GM18499 (cell line): ENCODE data around the gene PRDM7.
"Not testable (repeated sequence)": the region's sequence is repeated elsewhere in the genome, so short reads cannot be mapped to it uniquely, and the experiment has no call there.

Experiments
- ATAC-seq: cut with Tn5 transposase; IDR thresholded peaks from one replicate; pipeline ENCODE4 v1.9.1; 2021; ENCODE audit warnings: moderate number of reproducible peaks; ENCODE audit not compliant: insufficient read depth, unreplicated experiment

The PRDM7 gene

GRCh38 chr16:90077757-90078578 is 837 bp upstream of the PRDM7 start:
- ATAC-seq, result peak; percentile 29

DNA sequence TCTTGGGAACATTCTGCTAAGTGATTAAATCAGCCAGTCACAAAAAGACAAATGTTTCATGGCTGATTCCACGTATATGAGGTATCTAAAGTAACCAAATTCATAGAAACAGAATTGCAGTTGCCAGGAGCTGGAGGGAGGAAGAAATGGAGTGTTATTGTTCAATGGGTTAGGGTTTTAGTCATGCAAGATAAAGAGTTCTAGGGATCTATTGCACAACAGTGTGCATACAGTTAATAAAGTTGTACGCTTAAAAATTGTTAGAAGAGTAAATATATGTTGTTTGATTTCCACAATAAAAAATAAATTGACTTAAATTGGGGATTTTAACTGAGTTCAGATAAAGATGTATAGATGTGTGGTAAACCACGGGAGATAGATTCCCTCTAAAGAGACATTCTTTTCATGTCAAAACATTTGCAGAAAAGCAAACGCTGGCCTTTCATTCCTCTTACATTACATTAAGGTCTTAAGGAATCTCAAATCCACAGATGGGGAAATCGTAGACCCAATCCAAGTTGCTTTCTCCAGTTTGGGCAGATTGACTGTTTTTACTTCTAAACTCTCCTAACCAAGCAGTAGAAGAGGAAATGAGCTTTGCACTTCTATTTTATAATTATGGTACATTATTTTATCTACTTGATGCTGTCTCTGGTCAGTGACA is 4.6 kb downstream of the PRDM7 start:
- no peak for ATAC-seq

- no peak for ATAC-seq
These were observed 6.7 kb downstream of the PRDM7 start for GRCh38 chr16:90070440-90070839.

DNA sequence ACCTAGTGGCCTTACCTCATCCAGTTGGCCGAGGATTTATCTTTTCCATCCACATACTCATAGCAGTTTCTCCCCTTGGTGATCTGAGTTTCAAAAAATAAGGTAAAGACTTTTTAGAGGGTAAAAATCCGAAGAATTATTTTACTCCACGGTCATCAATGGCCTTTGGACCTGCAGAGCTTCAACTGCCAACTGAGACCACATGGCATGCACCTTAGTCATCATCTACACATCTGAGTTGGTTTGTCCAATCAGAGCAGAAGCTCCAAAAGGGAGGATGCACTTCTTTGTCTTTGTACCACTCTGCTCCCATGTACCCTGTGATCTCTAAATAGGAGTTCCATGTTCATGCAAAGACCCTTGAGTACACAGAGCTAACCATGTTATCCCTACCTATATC is 15.7 kb downstream of the PRDM7 start:
- ATAC-seq, result no peak

DNA sequence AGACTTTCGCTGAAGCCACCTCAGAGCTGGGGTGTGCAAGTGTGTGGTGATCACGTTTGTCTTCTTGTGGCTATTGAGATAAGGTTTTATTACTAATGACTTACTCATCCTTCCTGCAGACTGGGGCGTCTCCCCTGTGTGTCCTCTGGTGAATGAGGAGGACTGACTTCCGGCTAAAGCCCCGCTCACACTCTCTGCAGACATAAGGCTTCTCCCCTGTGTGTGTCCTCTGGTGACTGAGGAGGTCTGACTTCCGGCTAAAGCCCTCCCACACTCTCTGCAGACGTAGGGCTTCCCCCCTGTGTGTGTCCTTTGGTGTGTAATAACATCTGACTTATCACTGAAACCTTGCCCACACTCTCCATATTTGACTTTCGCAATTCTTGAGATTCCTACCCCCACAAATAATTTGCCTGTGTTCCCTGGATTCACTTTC is 19.4 kb downstream of the PRDM7 start:
- no peak for ATAC-seq

- ATAC-seq, result not testable (repeated sequence)
These were observed 20.6 kb downstream of the PRDM7 start for GRCh38 chr16:90056521-90056920.

DNA sequence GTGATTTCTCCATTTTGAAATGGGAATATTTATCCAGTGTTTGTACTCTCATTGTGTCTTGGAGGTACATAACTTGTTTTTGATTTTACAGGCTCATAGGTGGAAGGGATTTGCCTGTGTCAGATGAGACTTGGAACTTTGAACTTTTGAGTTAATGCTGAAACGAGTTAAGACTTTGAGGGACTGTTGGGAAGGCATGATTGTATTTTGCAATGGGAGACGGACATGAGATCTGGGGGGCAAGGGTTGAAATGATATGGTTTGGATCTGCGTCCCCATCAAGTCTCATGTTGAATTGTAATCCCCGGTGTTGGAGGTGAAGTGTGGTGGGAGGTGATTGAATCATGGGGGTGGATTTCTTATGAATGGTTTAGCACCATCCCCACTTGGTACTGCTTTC is 21.8 kb downstream of the PRDM7 start:
- no peak for ATAC-seq

- ATAC-seq, result no peak
These were observed 22.6 kb downstream of the PRDM7 start for GRCh38 chr16:90054554-90054953.

GRCh38 chr16:90053902-90054500 is 23.1 kb downstream of the PRDM7 start:
- no peak for ATAC-seq

DNA sequence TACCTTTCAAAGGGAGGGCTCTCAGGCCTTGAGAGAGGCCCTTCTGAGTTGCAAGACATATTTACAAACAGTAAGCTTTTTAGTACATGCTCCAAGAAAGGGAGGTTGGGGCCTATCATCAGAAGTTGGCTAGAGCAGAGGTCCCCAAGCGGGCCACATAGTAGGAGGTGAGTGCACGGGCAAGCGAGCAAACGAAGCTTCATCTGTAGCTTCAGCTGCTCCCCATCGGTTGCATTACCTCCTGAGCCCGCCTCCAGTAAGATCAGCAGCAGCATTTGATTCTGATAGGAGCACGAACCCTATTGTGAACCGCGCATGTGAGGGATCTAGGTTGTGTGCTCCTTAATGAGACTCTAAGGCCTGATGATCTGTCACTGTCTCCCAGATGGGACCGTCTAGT is 26.2 kb downstream of the PRDM7 start:
- ATAC-seq, result no peak

- ATAC-seq, result no peak
These were observed 28.3 kb downstream of the PRDM7 start for GRCh38 chr16:90048737-90049330.

- ATAC-seq, result no peak
These were observed 28.8 kb downstream of the PRDM7 start for GRCh38 chr16:90048347-90048722.

DNA sequence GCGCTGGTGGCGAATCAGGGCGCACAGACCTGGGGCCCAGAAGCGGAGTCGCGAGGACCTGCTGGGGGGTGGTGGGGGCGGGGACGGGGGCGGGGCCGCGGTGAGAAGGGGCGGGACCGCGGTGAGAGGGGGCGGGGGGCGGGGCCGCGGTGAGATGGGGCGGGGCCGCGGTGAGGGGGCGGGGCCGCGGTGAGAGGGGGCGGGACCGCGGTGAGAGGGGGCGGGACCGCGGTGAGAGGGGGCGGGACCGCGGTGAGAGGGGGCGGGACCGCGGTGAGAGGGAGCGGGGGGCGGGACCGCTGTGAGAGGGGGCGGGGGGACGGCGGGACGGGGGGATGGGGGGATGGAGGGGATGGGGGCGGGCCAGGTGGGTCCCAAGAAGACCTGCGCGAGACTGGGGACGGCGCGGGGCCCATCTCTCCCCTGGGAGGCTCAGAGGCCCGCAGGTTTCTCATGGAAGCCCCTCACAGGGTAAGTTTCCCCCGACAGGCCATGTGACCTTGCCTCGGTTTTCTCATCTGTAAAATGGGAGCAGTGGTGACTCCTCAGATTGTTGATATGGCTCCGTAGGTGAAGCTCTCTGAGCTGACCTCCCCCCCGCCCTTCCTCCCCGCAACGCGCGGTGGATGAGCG is 29.3 kb downstream of the PRDM7 start:
- no peak for ATAC-seq

GRCh38 chr16:90046971-90047713 is 30.0 kb downstream of the PRDM7 start:
- no peak for ATAC-seq

GRCh38 chr16:90046122-90046970 is 30.8 kb downstream of the PRDM7 start:
- ATAC-seq, result no peak

GRCh38 chr16:90044111-90044551 is 33.0 kb downstream of the PRDM7 start:
- no peak for ATAC-seq

DNA sequence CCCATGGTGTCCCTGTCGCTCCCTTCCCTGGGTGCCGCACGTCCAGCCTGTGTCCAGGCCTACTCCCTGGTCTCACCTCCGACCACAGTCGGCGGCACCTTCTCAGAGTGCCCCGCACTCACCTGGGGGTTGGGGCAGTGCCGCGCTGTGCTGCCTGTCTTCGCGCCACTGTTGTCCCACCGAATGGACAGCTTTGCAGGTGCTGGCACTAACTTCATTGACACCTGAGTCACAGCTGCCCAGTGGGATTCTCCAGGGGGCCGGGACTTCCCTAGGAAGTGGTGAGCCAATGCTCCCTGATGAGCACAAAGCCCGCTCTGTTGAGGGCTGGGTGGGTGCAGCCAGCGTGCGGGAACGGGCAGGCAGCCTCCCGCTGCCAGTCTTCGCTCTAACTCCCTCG is 33.6 kb downstream of the PRDM7 start:
- ATAC-seq, result no peak

DNA sequence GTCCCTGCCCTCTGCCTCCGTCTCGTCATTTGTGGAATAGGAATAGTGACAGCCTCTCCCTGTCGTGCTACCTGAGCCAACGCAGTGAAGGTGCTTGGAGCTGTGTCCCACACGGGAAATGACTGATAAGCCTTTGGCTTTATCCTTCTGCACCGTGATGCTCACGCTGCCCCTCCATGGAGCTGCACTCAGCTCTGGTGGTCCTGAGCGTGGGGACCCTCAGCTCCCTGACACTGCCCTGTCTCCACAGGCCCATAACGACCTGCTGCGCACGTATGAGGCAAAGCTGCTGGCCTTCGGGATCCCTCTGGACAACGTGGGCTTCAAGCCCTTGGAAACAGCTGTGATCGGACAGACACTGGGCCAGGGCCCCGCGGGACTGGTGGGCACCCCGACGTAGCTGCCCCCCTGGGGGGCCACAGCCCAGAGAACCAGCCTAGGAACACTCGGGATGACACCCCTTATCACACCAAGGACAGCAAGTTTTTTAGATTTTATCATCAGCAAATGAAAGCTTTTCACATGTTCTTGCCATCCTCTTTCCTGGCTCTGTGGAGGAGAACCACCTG is 34.1 kb downstream of the PRDM7 start:
- no peak for ATAC-seq
